HFFc6 (cell line): Measurements from ENCODE around the gene PGM2L1. TPM values are rescaled to one million over a fixed set of nuclear protein-coding genes. Genes with fewer than 3 reads are reported as not detected.

Source experiments
- DNase-seq: peaks from one replicate; pipeline ENCODE4 v3.0.0-alpha.2; 2018
- H3K27ac Mint-ChIP-seq: 2 replicates; pipeline ENCODE4 v1.8.0; 2020; ENCODE audit warnings: mild to moderate bottlenecking, mixed read lengths
- H3K27me3 Mint-ChIP-seq: 2 replicates; pipeline ENCODE4 v1.8.0; 2021; ENCODE audit warnings: mild to moderate bottlenecking, moderate library complexity, mixed read lengths; ENCODE audit not compliant: insufficient read depth
- H3K36me3 Mint-ChIP-seq: 2 replicates; pipeline ENCODE4 v1.8.0; 2021; ENCODE audit warnings: low read depth, mixed read lengths
- H3K4me1 Mint-ChIP-seq: 2 replicates; pipeline ENCODE4 v1.8.0; 2020; ENCODE audit warnings: low read depth, mixed read lengths
- H3K4me3 Mint-ChIP-seq: 2 replicates; pipeline ENCODE4 v1.8.0; 2020; ENCODE audit warnings: mild to moderate bottlenecking, moderate library complexity, mixed read lengths
- H3K9me3 Mint-ChIP-seq: 2 replicates; pipeline ENCODE4 v1.8.0; 2020; ENCODE audit warnings: mild to moderate bottlenecking, mixed read lengths
- microRNA-seq: library from miRNA; unstranded; fragments of <30 nt; microRNA quantifications from one replicate; pipeline ENCODE4, GENCODE V29; 2019
- total RNA-seq, 6 experiments: library from RNA; stranded (reverse); fragmentation: NEBNext Ultra II Directional; extraction: Animal tissue kit (Norgen Biotek cat#: 25700); gene quantifications; 2 replicates in 1 of 6; 3 replicates in 5 of 6; pipeline ENCODE4 v1.2.3, GENCODE V29; 2021
- TF ChIP-seq, protein P1 (sequence below): fragments of 200-600 bp; sonication (generic); IDR thresholded peaks from 2 replicates; pipeline ENCODE4 v1.5.0; 2021; ENCODE audit warnings: antibody characterized with exemption, mild to moderate bottlenecking

The PGM2L1 gene
- total RNA-seq, 6 experiments from 2014 or later = 1.2 to 3.2 (median 1.6) TPM

DNA sequence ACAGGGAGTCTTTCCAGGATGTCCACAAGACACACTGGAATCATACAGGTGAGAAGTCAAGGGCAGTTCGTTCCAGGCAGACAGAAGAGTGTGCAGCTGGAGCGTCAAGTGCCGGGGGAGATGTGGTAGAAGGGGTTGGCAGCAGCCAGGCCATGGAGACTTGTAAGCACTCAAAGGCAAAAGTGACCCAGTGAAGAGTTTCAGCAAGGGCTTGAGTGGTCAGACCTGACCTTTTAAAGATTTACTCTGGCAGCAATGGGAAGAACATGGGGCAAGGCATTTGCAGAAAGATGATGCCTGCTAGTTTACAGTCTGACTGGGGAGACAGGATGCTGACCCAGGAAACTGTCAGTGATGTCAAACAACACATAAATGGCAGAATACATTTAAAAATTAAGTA lies 115.8 kb downstream of the PGM2L1 start:
- Mint-ChIP-seq H3K9me3 (no peaks in the 10 kb centered on the region), H3K4me3 (no peak overlapping the region), H3K36me3 (no peaks in the 10 kb centered on the region), H3K27me3 (no peaks in the 10 kb centered on the region; the same call in 1 of the 2 replicates), H3K27ac (no peak overlapping the region), H3K4me1 (peaks cover 24% of the 10 kb centered on the region)
- TF ChIP-seq, protein P1, sequence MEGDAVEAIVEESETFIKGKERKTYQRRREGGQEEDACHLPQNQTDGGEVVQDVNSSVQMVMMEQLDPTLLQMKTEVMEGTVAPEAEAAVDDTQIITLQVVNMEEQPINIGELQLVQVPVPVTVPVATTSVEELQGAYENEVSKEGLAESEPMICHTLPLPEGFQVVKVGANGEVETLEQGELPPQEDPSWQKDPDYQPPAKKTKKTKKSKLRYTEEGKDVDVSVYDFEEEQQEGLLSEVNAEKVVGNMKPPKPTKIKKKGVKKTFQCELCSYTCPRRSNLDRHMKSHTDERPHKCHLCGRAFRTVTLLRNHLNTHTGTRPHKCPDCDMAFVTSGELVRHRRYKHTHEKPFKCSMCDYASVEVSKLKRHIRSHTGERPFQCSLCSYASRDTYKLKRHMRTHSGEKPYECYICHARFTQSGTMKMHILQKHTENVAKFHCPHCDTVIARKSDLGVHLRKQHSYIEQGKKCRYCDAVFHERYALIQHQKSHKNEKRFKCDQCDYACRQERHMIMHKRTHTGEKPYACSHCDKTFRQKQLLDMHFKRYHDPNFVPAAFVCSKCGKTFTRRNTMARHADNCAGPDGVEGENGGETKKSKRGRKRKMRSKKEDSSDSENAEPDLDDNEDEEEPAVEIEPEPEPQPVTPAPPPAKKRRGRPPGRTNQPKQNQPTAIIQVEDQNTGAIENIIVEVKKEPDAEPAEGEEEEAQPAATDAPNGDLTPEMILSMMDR = no peak
- no peak for DNase-seq

DNA sequence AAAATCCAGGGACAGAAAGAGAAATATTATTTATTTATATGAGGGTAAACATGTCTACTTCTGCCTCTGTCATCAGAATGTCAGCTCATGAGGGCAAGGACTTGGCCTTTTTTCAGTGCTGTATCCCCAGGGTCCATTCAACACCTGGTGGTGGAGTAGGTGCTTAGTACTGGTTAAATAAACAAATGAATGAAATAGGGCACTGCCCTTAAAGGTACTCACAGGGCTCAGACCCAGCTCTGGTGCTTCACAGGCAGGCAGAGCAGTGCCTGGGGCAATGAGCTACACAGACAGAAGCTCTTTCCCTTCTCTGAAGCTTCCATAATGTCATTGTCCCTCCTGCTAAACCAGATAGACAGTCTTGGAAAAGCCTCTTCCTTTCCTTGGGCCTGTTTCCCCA lies 117.7 kb downstream of the PGM2L1 start:
- no peaks in the 10 kb centered on the region; the same call in 1 of the 2 replicates for H3K27me3 Mint-ChIP-seq
- H3K36me3 Mint-ChIP-seq = no peaks in the 10 kb centered on the region
- H3K27ac Mint-ChIP-seq = peak overlapping the region; percentile 14; the same call in 1 of the 2 replicates
- no peak for DNase-seq
- TF ChIP-seq, protein P1 = no peak
- H3K4me3 Mint-ChIP-seq = no peak overlapping the region
- no peaks in the 10 kb centered on the region for H3K9me3 Mint-ChIP-seq
- peaks cover 42% of the 10 kb centered on the region for H3K4me1 Mint-ChIP-seq

Small RNA genes within 50 kb of the gene (microRNA-seq; reads per million reads assigned to microRNA genes)
- gene MIR548AL = not detected

Other genes starting within 250 kb of the PGM2L1 start
- gene C2CD3, start 227.4 kb downstream of the PGM2L1 start, total RNA-seq = 10 to 100 TPM; 14.6 to 23.0 (median 17.2) TPM
- gene PPME1, start 227.1 kb downstream of the PGM2L1 start, total RNA-seq = 100 to 1,000 TPM in 1 of 6 experiments, 10 to 100 TPM in 5; 49.5 to 107 (median 56.9) TPM
- 1 to 10 TPM in 4 of 6 experiments, under 1 TPM in 2; 0.94 to 5.2 (median 1.1) TPM for gene P4HA3, start 86.8 kb downstream of the PGM2L1 start, total RNA-seq
- under 1 TPM in 1 of 6 experiments, not detected in 5; 0.09 TPM for gene KCNE3, start 69.1 kb upstream of the PGM2L1 start, total RNA-seq
- gene LIPT2, start 95.3 kb upstream of the PGM2L1 start, total RNA-seq = 1 to 10 TPM in 4 of 6 experiments, under 1 TPM in 2; 0.63 to 2.0 (median 1.3) TPM
- 10 to 100 TPM; 10.1 to 17.5 (median 15.3) TPM for gene POLD3, start 194.1 kb upstream of the PGM2L1 start, total RNA-seq